ENCODE measurements around the gene LRRC71.

LRRC71 gene

GRCh38 chr1:156906206-156906906 is 14.1 kb upstream of the LRRC71 start:
- Histone ChIP-seq H3K9ac (ENCODE audit: low read length in 2 of 2) (no peak overlapping the region), H3K27ac (ENCODE audit: low read length) (no peak overlapping the region), H3K27me3 (ENCODE audit: control insufficient read depth in 1 of 2, insufficient read depth in 2 of 2, low read length in 2 of 2) (peaks cover 10 to 18% of the 10 kb centered on the region in 2 donors), H3K36me3 (ENCODE audit: control insufficient read depth in 2 of 2, insufficient read depth in 2 of 2, low read length in 2 of 2) (no peaks in the 10 kb centered on the region), H3K4me3 (ENCODE audit: low read length in 2 of 2) (no peak overlapping the region), H3K4me1 (ENCODE audit: control insufficient read depth, insufficient read depth, low read length) (peaks cover 14% of the 10 kb centered on the region), H3K9me3 (ENCODE audit: control insufficient read depth in 2 of 2, low read length in 2 of 2) (no peaks in the 10 kb centered on the region)

- H3K27me3 ChIP-seq (ENCODE audit: control insufficient read depth in 1 of 2, insufficient read depth in 2 of 2, low read length in 2 of 2) = peaks cover 13 to 18% of the 10 kb centered on the region in 2 donors
- no peaks in the 10 kb centered on the region for H3K9me3 ChIP-seq (ENCODE audit: control insufficient read depth in 2 of 2, low read length in 2 of 2)
- no peak overlapping the region for H3K27ac ChIP-seq (ENCODE audit: low read length)
- peaks cover 10% of the 10 kb centered on the region for H3K4me1 ChIP-seq (ENCODE audit: control insufficient read depth, insufficient read depth, low read length)
- H3K36me3 ChIP-seq (ENCODE audit: control insufficient read depth in 2 of 2, insufficient read depth in 2 of 2, low read length in 2 of 2) = no peaks in the 10 kb centered on the region
- no peak overlapping the region for H3K4me3 ChIP-seq (ENCODE audit: low read length in 2 of 2)
- H3K9ac ChIP-seq (ENCODE audit: low read length in 2 of 2) = no peak overlapping the region
Measured at GRCh38 chr1:156908541-156908940, 11.9 kb upstream of the LRRC71 start.

- Histone ChIP-seq H3K9ac (ENCODE audit: low read length in 2 of 2) (no peak overlapping the region), H3K9me3 (ENCODE audit: control insufficient read depth in 2 of 2, low read length in 2 of 2) (no peaks in the 10 kb centered on the region), H3K4me3 (ENCODE audit: low read length in 2 of 2) (no peak overlapping the region), H3K36me3 (ENCODE audit: control insufficient read depth in 2 of 2, insufficient read depth in 2 of 2, low read length in 2 of 2) (peaks cover 0 to under 1% of the 10 kb centered on the region in 2 donors), H3K4me1 (ENCODE audit: control insufficient read depth, insufficient read depth, low read length) (peaks cover 8% of the 10 kb centered on the region), H3K27ac (ENCODE audit: low read length) (no peak overlapping the region), H3K27me3 (ENCODE audit: control insufficient read depth in 1 of 2, insufficient read depth in 2 of 2, low read length in 2 of 2) (peaks cover 14 to 18% of the 10 kb centered on the region in 2 donors)
Measured at GRCh38 chr1:156908955-156909354, 11.5 kb upstream of the LRRC71 start.

DNA sequence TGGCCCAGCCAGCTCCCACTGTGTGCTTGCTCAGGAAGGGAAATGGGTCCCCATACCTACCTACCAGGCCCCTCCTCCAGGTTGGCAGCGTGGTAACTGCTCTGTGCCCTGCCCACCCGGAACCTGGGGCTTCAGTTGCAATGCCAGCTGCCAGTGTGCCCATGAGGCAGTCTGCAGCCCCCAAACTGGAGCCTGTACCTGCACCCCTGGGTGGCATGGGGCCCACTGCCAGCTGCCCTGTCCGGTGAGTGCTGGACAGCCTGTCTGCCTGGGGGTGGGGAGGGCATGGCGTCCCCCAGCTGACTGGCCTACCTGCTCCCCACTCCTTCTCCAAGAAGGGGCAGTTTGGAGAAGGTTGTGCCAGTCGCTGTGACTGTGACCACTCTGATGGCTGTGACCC is 10.8 kb upstream of the LRRC71 start:
- peaks cover 2 to 3% of the 10 kb centered on the region in 2 donors for H3K36me3 ChIP-seq (ENCODE audit: control insufficient read depth in 2 of 2, insufficient read depth in 2 of 2, low read length in 2 of 2)
- H3K27me3 ChIP-seq (ENCODE audit: control insufficient read depth in 1 of 2, insufficient read depth in 2 of 2, low read length in 2 of 2) = peaks cover 17 to 18% of the 10 kb centered on the region in 2 donors
- H3K4me1 ChIP-seq (ENCODE audit: control insufficient read depth, insufficient read depth, low read length) = peaks cover 8% of the 10 kb centered on the region

DNA sequence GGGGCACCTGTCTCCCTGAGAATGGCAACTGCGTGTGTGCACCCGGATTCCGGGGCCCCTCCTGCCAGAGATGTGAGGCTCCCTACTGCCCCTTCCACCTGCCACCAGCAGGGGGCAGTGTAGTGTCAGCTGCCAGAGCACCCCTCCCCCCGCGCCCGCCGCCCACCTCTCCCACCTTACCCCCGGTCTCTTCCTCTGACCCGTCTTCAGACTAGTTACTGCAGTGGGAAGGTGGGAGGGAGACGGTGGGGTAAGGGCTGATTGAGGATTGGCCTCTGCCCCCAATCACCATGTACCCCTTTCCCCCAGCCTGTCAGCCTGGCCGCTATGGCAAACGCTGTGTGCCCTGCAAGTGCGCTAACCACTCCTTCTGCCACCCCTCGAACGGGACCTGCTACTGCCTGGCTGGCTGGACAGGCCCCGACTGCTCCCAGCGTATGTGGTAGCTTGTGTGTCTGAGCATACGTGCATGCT is 10.1 kb upstream of the LRRC71 start:
- no peaks in the 10 kb centered on the region for H3K9me3 ChIP-seq (ENCODE audit: control insufficient read depth in 2 of 2, low read length in 2 of 2)
- peaks cover 8% of the 10 kb centered on the region for H3K4me1 ChIP-seq (ENCODE audit: control insufficient read depth, insufficient read depth, low read length)
- H3K36me3 ChIP-seq (ENCODE audit: control insufficient read depth in 2 of 2, insufficient read depth in 2 of 2, low read length in 2 of 2) = peaks cover 2 to 5% of the 10 kb centered on the region in 2 donors
- no peak overlapping the region for H3K9ac ChIP-seq (ENCODE audit: low read length in 2 of 2)
- peaks cover 17 to 18% of the 10 kb centered on the region in 2 donors for H3K27me3 ChIP-seq (ENCODE audit: control insufficient read depth in 1 of 2, insufficient read depth in 2 of 2, low read length in 2 of 2)
- no peak overlapping the region for H3K27ac ChIP-seq (ENCODE audit: low read length)
- H3K4me3 ChIP-seq (ENCODE audit: low read length in 2 of 2) = no peak overlapping the region

More for the DNA sequence above, 10.8 kb upstream of the LRRC71 start:
- H3K9me3 ChIP-seq (ENCODE audit: control insufficient read depth in 2 of 2, low read length in 2 of 2) = no peaks in the 10 kb centered on the region
- H3K27ac ChIP-seq (ENCODE audit: low read length) = no peak overlapping the region
- H3K9ac ChIP-seq (ENCODE audit: low read length in 2 of 2) = no peak overlapping the region
- H3K4me3 ChIP-seq (ENCODE audit: low read length in 2 of 2) = no peak overlapping the region

DNA sequence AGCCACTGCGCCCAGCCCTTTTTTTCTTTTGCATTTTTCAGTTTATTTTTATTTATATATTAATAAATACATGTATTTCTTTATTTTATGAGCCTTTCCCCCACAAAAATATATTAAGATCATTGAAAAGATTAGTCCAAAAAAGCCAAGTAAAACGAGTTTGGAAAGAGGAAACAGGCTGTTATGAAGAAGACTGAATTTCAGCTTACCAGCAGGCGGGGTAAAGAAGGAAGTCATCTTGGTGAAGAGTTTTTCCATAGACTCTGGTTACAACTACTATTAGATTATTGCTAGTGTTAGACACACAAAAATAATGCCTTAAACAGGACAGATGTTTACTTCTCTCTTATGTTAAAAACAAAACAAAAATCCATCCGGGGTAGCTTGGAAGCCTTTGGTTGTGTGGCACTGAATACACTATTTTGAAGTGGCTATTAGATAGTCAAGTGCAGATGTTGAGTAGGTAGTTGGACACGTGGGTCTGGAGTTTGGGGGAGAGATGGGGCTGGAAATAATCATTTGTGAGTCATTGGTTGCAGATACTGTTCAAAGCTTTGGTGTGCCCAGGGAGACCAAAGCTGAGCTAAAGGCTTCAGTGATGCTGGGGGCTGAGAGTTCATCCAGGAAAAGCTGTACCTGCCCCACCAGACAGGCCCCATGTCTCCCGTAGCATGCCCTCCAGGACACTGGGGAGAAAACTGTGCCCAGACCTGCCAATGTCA is 8.7 kb upstream of the LRRC71 start:
- Histone ChIP-seq H3K4me3 (ENCODE audit: low read length in 2 of 2) (no peak overlapping the region), H3K27ac (ENCODE audit: low read length) (no peak overlapping the region), H3K9me3 (ENCODE audit: control insufficient read depth in 2 of 2, low read length in 2 of 2) (no peaks in the 10 kb centered on the region), H3K36me3 (ENCODE audit: control insufficient read depth in 2 of 2, insufficient read depth in 2 of 2, low read length in 2 of 2) (peaks cover 2 to 8% of the 10 kb centered on the region in 2 donors), H3K27me3 (ENCODE audit: control insufficient read depth in 1 of 2, insufficient read depth in 2 of 2, low read length in 2 of 2) (peaks cover 15 to 17% of the 10 kb centered on the region in 2 donors), H3K9ac (ENCODE audit: low read length in 2 of 2) (no peak overlapping the region), H3K4me1 (ENCODE audit: control insufficient read depth, insufficient read depth, low read length) (peaks cover 8% of the 10 kb centered on the region)

GRCh38 chr1:156912310-156912709 is 8.1 kb upstream of the LRRC71 start:
- Histone ChIP-seq H3K27me3 (ENCODE audit: control insufficient read depth in 1 of 2, insufficient read depth in 2 of 2, low read length in 2 of 2) (peaks cover 14 to 16% of the 10 kb centered on the region in 2 donors), H3K36me3 (ENCODE audit: control insufficient read depth in 2 of 2, insufficient read depth in 2 of 2, low read length in 2 of 2) (peaks cover 2 to 8% of the 10 kb centered on the region in 2 donors), H3K4me1 (ENCODE audit: control insufficient read depth, insufficient read depth, low read length) (peaks cover 7% of the 10 kb centered on the region), H3K27ac (ENCODE audit: low read length) (no peak overlapping the region), H3K4me3 (ENCODE audit: low read length in 2 of 2) (no peak overlapping the region), H3K9me3 (ENCODE audit: control insufficient read depth in 2 of 2, low read length in 2 of 2) (no peaks in the 10 kb centered on the region), H3K9ac (ENCODE audit: low read length in 2 of 2) (no peak overlapping the region)

DNA sequence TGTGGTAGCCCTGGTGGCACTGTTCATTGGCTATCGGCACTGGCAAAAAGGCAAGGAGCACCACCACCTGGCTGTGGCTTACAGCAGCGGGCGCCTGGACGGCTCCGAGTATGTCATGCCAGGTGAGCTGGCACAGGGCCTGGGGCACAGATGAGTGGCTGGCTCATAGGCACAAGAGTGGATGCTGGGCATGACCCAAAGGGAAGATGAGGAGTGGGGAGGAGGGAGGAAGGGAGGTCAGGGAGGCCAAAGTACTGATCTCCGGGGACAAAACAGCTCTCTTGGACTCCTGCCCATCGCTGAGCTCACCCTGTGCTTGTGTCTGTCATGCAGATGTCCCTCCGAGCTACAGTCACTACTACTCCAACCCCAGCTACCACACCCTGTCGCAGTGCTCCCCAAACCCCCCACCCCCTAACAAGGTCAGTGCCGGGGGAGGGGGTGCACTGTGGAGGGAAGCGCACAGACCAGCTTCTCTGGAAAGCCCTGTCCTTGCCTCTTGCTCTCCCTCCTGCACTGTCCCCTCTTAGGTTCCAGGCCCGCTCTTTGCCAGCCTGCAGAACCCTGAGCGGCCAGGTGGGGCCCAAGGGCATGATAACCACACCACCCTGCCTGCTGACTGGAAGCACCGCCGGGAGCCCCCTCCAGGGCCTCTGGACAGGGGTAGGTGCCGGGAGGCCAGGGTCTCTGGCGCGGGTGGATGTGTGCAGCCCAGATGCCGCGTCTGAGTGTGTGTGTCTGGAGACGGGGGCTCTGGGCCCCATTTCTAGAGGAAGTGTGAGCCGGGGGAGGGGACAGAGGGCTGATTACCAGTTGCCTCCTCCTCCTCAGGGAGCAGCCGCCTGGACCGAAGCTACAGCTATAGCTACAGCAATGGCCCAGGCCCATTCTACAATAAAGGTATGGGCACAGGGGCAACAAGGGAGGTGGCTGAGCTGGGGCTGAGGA is 7.3 kb upstream of the LRRC71 start:
- Histone ChIP-seq H3K4me1 (ENCODE audit: control insufficient read depth, insufficient read depth, low read length) (peaks cover 6% of the 10 kb centered on the region), H3K9ac (ENCODE audit: low read length in 2 of 2) (no peak overlapping the region), H3K4me3 (ENCODE audit: low read length in 2 of 2) (no peak overlapping the region), H3K27me3 (ENCODE audit: control insufficient read depth in 1 of 2, insufficient read depth in 2 of 2, low read length in 2 of 2) (peaks cover 12% of the 10 kb centered on the region in 2 donors), H3K27ac (ENCODE audit: low read length) (no peak overlapping the region), H3K36me3 (ENCODE audit: control insufficient read depth in 2 of 2, insufficient read depth in 2 of 2, low read length in 2 of 2) (peaks cover 2 to 8% of the 10 kb centered on the region in 2 donors), H3K9me3 (ENCODE audit: control insufficient read depth in 2 of 2, low read length in 2 of 2) (no peaks in the 10 kb centered on the region)

DNA sequence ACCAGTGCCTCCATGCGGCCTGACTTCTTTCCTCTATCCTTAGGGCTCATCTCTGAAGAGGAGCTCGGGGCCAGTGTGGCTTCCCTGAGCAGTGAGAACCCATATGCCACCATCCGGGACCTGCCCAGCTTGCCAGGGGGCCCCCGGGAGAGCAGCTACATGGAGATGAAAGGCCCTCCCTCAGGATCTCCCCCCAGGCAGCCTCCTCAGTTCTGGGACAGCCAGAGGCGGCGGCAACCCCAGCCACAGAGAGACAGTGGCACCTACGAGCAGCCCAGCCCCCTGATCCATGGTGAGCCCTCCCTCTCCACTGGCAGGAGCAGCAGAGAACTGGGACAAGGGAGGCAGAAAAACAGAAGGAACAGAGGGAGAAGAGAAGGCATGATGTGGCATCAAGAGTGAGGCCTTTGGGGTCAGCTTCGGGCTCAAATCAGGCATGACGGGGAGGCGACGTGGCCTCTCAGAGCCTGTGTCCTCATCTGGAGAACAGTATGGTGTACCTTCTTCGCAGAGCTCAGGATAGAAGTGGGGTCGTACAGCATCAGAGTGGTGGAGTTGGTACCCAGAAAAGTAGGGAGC is 6.5 kb upstream of the LRRC71 start:
- no peak overlapping the region for H3K4me3 ChIP-seq (ENCODE audit: low read length in 2 of 2)
- H3K27ac ChIP-seq (ENCODE audit: low read length) = no peak overlapping the region
- no peak overlapping the region for H3K9ac ChIP-seq (ENCODE audit: low read length in 2 of 2)
- no peaks in the 10 kb centered on the region for H3K9me3 ChIP-seq (ENCODE audit: control insufficient read depth in 2 of 2, low read length in 2 of 2)
- H3K4me1 ChIP-seq (ENCODE audit: control insufficient read depth, insufficient read depth, low read length) = peaks cover under 1% of the 10 kb centered on the region
- peaks cover 2 to 8% of the 10 kb centered on the region in 2 donors for H3K36me3 ChIP-seq (ENCODE audit: control insufficient read depth in 2 of 2, insufficient read depth in 2 of 2, low read length in 2 of 2)
- peaks cover 11 to 12% of the 10 kb centered on the region in 2 donors for H3K27me3 ChIP-seq (ENCODE audit: control insufficient read depth in 1 of 2, insufficient read depth in 2 of 2, low read length in 2 of 2)

- Histone ChIP-seq H3K27me3 (ENCODE audit: control insufficient read depth in 1 of 2, insufficient read depth in 2 of 2, low read length in 2 of 2) (peaks cover 10 to 12% of the 10 kb centered on the region in 2 donors), H3K4me1 (ENCODE audit: control insufficient read depth, insufficient read depth, low read length) (no peaks in the 10 kb centered on the region), H3K27ac (ENCODE audit: low read length) (no peak overlapping the region), H3K9ac (ENCODE audit: low read length in 2 of 2) (no peak overlapping the region), H3K4me3 (ENCODE audit: low read length in 2 of 2) (no peak overlapping the region), H3K9me3 (ENCODE audit: control insufficient read depth in 2 of 2, low read length in 2 of 2) (no peaks in the 10 kb centered on the region), H3K36me3 (ENCODE audit: control insufficient read depth in 2 of 2, insufficient read depth in 2 of 2, low read length in 2 of 2) (peaks cover 2 to 8% of the 10 kb centered on the region in 2 donors)
Measured at GRCh38 chr1:156914440-156914856, 6.0 kb upstream of the LRRC71 start.
